Liver (tissue), 3 donors: ENCODE results near the gene CHRNA4.

Source experiments
- ATF3 ChIP-seq: IDR thresholded peaks from 2 replicates; pipeline ENCODE4 v1.6.1; 2016; ENCODE audit warnings: antibody characterized with exemption
- EGR1 ChIP-seq, 2 donors: IDR thresholded peaks; 2 replicates each; pipeline ENCODE4 v1.6.1; 2016 to 2018; ENCODE audit warnings: antibody characterized with exemption in 2 of 2, low read depth in 2 of 2
- GABPA ChIP-seq, 2 donors: IDR thresholded peaks in 1 of 2; conservative IDR thresholded peaks in 1 of 2; 2 replicates each; pipeline ENCODE4 v1.6.1; 2016; ENCODE audit warnings: antibody characterized with exemption in 2 of 2, mild to moderate bottlenecking in 1 of 2, moderate library complexity in 1 of 2
- JUND ChIP-seq, 2 donors: IDR thresholded peaks; 2 replicates each; pipeline ENCODE4 v1.6.1; 2016; ENCODE audit warnings: antibody characterized with exemption in 2 of 2
- MAX ChIP-seq: IDR thresholded peaks from 2 replicates; pipeline ENCODE4 v1.6.1; 2016; ENCODE audit warnings: antibody characterized with exemption
- RAD21 ChIP-seq, 2 donors: IDR thresholded peaks; 2 replicates each; pipeline ENCODE4 v1.6.1; 2016; ENCODE audit warnings: antibody characterized with exemption in 2 of 2, mild to moderate bottlenecking in 2 of 2
- REST ChIP-seq: IDR thresholded peaks from 2 replicates; pipeline ENCODE4 v1.6.1; 2016; ENCODE audit warnings: antibody characterized with exemption, mild to moderate bottlenecking
- SP1 ChIP-seq: IDR thresholded peaks from 2 replicates; pipeline ENCODE4 v1.6.1; 2018; ENCODE audit warnings: antibody characterized with exemption, mild to moderate bottlenecking
- TAF1 ChIP-seq: conservative IDR thresholded peaks from 2 replicates; pipeline ENCODE4 v1.6.1; 2016; ENCODE audit warnings: antibody characterized with exemption, mild to moderate bottlenecking
- TF ChIP-seq, protein P1 (sequence below): fragments of 150-350 bp; IDR thresholded peaks from 2 replicates; pipeline ENCODE4 v1.5.1; 2017; ENCODE audit warnings: improper control_type of control experiment, low read depth, low read length; ENCODE audit not compliant: missing input control
- donor health status: healthy.
- donor health status: healthy.

DNA sequence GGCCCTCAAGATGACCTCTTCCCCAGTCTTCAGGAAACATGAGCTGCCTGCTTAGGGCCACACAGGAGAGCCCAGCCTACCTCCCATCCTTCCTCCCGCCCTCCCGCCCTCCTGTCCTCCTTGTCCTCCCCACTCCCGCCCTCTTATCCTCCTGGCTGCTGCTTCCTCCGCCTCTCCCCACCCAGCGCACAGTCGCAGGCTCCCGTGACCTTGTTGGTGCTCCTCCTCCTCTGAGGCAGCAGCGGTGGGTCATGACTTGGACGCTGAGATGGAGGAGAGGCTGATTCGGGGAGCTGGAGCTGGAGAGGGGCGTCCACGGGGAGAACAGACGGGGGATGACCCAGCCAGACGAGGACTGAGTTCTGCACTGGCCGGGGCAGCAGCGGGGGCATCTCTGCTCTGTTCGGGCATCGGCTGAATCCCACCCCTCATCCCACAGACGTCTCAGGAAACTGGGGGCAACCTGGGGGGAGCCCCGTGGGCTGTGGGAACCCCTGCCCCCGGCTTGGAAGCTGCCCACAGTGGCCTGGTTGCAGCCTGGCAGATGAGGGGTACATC, 32.4 kb downstream of the CHRNA4 start:
- no peak for TF ChIP-seq ATF3
- TF ChIP-seq, protein P1, sequence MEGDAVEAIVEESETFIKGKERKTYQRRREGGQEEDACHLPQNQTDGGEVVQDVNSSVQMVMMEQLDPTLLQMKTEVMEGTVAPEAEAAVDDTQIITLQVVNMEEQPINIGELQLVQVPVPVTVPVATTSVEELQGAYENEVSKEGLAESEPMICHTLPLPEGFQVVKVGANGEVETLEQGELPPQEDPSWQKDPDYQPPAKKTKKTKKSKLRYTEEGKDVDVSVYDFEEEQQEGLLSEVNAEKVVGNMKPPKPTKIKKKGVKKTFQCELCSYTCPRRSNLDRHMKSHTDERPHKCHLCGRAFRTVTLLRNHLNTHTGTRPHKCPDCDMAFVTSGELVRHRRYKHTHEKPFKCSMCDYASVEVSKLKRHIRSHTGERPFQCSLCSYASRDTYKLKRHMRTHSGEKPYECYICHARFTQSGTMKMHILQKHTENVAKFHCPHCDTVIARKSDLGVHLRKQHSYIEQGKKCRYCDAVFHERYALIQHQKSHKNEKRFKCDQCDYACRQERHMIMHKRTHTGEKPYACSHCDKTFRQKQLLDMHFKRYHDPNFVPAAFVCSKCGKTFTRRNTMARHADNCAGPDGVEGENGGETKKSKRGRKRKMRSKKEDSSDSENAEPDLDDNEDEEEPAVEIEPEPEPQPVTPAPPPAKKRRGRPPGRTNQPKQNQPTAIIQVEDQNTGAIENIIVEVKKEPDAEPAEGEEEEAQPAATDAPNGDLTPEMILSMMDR = no peak
- no peak for TF ChIP-seq GABPA (IDR thresholded peaks at IDR 0.05 in 1 of 2, conservative IDR thresholded peaks at IDR 0.05 in 1 of 2)
- TF ChIP-seq REST = no peak
- TF ChIP-seq EGR1 (IDR thresholded peaks at IDR 0.05; ENCODE audit: low read depth in 2 of 2) = no peak
- no peak for TF ChIP-seq TAF1
- no peak for TF ChIP-seq RAD21 (IDR thresholded peaks at IDR 0.05)
- TF ChIP-seq JUND (IDR thresholded peaks at IDR 0.05) = no peak
- no peak for TF ChIP-seq SP1
- TF ChIP-seq MAX = no peak
